Suprapubic skin (tissue), 4 donors: Measurements from ENCODE around the gene AUTS2.

Experiments
- CTCF ChIP-seq, 2 donors: fragments of 200-600 bp in 1 of 2; fragments of 450-650 bp in 1 of 2; sonication (generic) in 1 of 2; IDR thresholded peaks; one replicate each; pipeline ENCODE4 v1.5.1; 2016 to 2019; ENCODE audit warnings: antibody characterized with exemption in 2 of 2, mild to moderate bottlenecking in 1 of 2, moderate library complexity in 1 of 2
- POLR2A ChIP-seq, 2 donors: fragments of 450-650 bp; IDR thresholded peaks; one replicate each; pipeline ENCODE4 v1.6.1; 2017; ENCODE audit warnings: antibody characterized with exemption in 2 of 2, mild to moderate bottlenecking in 2 of 2, moderate library complexity in 2 of 2
- POLR2AphosphoS5 ChIP-seq, 3 donors: sonication (generic); formaldehyde crosslinking; IDR thresholded peaks; one replicate each; pipeline ENCODE4 v1.6.1; 2017; ENCODE audit warnings: antibody characterized with exemption in 3 of 3

- TF ChIP-seq CTCF (IDR thresholded peaks at IDR 0.05) (no peak), POLR2AphosphoS5 (IDR thresholded peaks at IDR 0.05) (no peak), POLR2A (IDR thresholded peaks at IDR 0.05) (no peak)
Observed at GRCh38 chr7:69591805-69592204, 6.5 kb upstream of the AUTS2 start.
